GM06990 (cell line): Measurements from ENCODE around the gene ARHGAP24.

Source experiments
- DNase-seq: peaks from one replicate; pipeline ENCODE4 v3.0.0-alpha.2; 2011; ENCODE audit not compliant: insufficient read length; ENCODE audit errors: extremely low read depth
- H3K27me3 ChIP-seq: replicated peaks from 2 replicates; pipeline ENCODE4 v1.6.0; 2011; ENCODE audit warnings: low read length; ENCODE audit not compliant: control insufficient read depth, insufficient read depth
- H3K36me3 ChIP-seq: 2 replicates; pipeline ENCODE4 v1.5.1; 2011; ENCODE audit warnings: low read length; ENCODE audit not compliant: control insufficient read depth, insufficient read depth
- H3K4me3 ChIP-seq: replicated peaks from 2 replicates; pipeline ENCODE4 v1.5.1; 2011; ENCODE audit warnings: low read depth, mild to moderate bottlenecking, control low read depth, low read length
- TF ChIP-seq, protein P1 (sequence below): IDR thresholded peaks from 2 replicates; pipeline ENCODE4 v1.5.1; 2011; ENCODE audit warnings: low read length, control low read depth, mild to moderate bottlenecking, inconsistent platforms; ENCODE audit not compliant: insufficient read depth, poor library complexity, severe bottlenecking

The ARHGAP24 gene

GRCh38 chr4:85790582-85790981 lies 315.6 kb downstream of the ARHGAP24 start:
- TF ChIP-seq, protein P1, sequence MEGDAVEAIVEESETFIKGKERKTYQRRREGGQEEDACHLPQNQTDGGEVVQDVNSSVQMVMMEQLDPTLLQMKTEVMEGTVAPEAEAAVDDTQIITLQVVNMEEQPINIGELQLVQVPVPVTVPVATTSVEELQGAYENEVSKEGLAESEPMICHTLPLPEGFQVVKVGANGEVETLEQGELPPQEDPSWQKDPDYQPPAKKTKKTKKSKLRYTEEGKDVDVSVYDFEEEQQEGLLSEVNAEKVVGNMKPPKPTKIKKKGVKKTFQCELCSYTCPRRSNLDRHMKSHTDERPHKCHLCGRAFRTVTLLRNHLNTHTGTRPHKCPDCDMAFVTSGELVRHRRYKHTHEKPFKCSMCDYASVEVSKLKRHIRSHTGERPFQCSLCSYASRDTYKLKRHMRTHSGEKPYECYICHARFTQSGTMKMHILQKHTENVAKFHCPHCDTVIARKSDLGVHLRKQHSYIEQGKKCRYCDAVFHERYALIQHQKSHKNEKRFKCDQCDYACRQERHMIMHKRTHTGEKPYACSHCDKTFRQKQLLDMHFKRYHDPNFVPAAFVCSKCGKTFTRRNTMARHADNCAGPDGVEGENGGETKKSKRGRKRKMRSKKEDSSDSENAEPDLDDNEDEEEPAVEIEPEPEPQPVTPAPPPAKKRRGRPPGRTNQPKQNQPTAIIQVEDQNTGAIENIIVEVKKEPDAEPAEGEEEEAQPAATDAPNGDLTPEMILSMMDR = no peak

DNA sequence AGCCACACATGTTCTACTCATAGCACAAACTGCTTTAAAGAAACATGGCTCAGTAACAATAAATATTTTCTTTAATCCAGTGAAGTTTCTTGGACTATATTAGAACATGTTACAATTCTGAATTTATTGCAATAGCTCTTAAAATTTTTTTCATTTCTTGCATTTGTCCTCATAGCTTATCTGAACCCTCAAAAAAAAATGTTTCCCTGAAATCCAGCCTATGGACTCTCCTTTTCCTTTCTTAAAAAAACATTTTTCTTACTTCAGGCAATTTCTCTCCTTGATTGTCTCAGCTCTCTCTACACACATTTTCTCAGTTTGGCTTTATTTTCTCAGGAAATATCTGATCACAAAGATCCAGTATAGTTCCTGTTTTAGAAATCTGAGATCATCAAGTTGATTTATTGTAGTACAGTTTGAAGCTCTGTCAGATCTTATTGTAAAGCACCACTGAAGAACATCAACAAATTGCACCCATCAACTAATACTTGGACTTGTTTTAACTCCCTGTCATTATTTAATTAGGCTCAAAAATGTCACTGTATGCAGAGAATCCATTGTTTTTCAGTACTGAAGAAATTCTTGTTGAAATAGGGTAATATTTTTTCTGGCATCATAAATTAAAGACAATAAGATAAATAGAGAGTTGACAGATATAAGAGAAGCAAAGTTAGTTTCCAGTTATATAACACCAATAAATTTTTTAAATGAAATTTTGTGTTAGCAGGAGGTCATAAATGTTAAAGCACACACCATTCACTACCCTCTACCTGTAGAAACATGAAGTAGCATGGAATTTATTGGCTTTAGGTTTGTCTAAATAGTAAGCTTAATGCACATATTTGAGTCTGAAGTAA lies 317.7 kb downstream of the ARHGAP24 start:
- TF ChIP-seq, protein P1 = no peak
- no peaks in the 10 kb centered on the region for H3K27me3 ChIP-seq
- H3K36me3 ChIP-seq = no peaks in the 10 kb centered on the region
- no peak overlapping the region for H3K4me3 ChIP-seq
- no peak for DNase-seq

More at GRCh38 chr4:85790582-85790981, 315.6 kb downstream of the ARHGAP24 start:
- no peaks in the 10 kb centered on the region for H3K36me3 ChIP-seq
- no peak overlapping the region for H3K4me3 ChIP-seq
- no peak for DNase-seq
- no peaks in the 10 kb centered on the region for H3K27me3 ChIP-seq

- TF ChIP-seq, protein P1 = no peak
- no peaks in the 10 kb centered on the region for H3K36me3 ChIP-seq
- no peaks in the 10 kb centered on the region for H3K27me3 ChIP-seq
- no peak overlapping the region for H3K4me3 ChIP-seq
- no peak for DNase-seq
Observed at GRCh38 chr4:85793233-85793585, 318.3 kb downstream of the ARHGAP24 start.

GRCh38 chr4:85798012-85798770 lies 323.2 kb downstream of the ARHGAP24 start:
- Histone ChIP-seq H3K36me3 (no peaks in the 10 kb centered on the region), H3K27me3 (no peaks in the 10 kb centered on the region), H3K4me3 (no peak overlapping the region)
- TF ChIP-seq, protein P1 = no peak
- no peak for DNase-seq

DNA sequence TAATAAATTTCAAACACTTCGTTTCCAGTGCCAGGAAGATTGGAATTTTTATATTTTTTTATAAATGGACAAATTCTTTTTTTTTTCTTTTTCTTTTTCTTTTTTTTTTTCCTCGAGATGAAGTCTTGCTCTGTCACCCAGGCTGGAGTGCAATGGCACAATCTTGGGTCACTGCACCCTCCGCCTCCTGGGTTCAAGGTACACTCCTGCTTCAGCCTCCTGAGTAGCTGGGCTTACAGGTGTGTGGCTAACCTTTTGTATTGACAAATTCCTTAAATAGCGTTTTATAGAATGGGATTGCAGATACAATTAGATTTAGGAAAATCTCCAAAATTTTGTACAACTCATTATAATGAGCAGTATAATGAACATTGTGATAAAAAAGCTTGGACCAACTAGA lies 328.9 kb downstream of the ARHGAP24 start:
- H3K27me3 ChIP-seq = no peaks in the 10 kb centered on the region
- no peaks in the 10 kb centered on the region for H3K36me3 ChIP-seq
- no peak overlapping the region for H3K4me3 ChIP-seq
- TF ChIP-seq, protein P1 = no peak
- DNase-seq = no peak
